Suprapubic skin (tissue), 4 donors: ENCODE data around the gene DCLRE1A.

Source experiments
- CTCF ChIP-seq, 2 donors: fragments of 200-600 bp in 1 of 2; fragments of 450-650 bp in 1 of 2; sonication (generic) in 1 of 2; IDR thresholded peaks; one replicate each; pipeline ENCODE4 v1.5.1; 2016 to 2019; ENCODE audit warnings: antibody characterized with exemption in 2 of 2, mild to moderate bottlenecking in 1 of 2, moderate library complexity in 1 of 2
- POLR2A ChIP-seq, 2 donors: fragments of 450-650 bp; IDR thresholded peaks; one replicate each; pipeline ENCODE4 v1.6.1; 2017; ENCODE audit warnings: antibody characterized with exemption in 2 of 2, mild to moderate bottlenecking in 2 of 2, moderate library complexity in 2 of 2
- POLR2AphosphoS5 ChIP-seq, 3 donors: sonication (generic); formaldehyde crosslinking; IDR thresholded peaks; one replicate each; pipeline ENCODE4 v1.6.1; 2017; ENCODE audit warnings: antibody characterized with exemption in 3 of 3

- TF ChIP-seq POLR2A (IDR thresholded peaks at IDR 0.05) (no peak), CTCF (IDR thresholded peaks at IDR 0.05) (no peak), POLR2AphosphoS5 (IDR thresholded peaks at IDR 0.05) (no peak)
Observed at GRCh38 chr10:113867904-113868303, 14.0 kb upstream of the DCLRE1A start.
